HEK293T (cell line): Measurements from ENCODE around the gene ITPA.

Experiments used
- ELF4 ChIP-seq: fragments of 450-650 bp; IDR thresholded peaks from 2 replicates; pipeline ENCODE4 v1.6.1; 2017; ENCODE audit warnings: antibody characterized with exemption
- TARDBP ChIP-seq: fragments of 450-650 bp; IDR thresholded peaks from 2 replicates; pipeline ENCODE4 v1.6.1; 2016

- TF ChIP-seq TARDBP, result no peak
- no peak for TF ChIP-seq ELF4
Measured at GRCh38 chr20:3203315-3204123, 5.8 kb upstream of the ITPA start.
